A549 (cell line): ENCODE results near the gene PSMC4. TPM values are rescaled to one million over a fixed set of nuclear protein-coding genes. Genes with fewer than 3 reads are reported as not detected.

ENCODE experiments used
- BHLHE40 ChIP-seq: IDR thresholded peaks from 2 replicates; pipeline ENCODE4 v1.6.1; 2012; ENCODE audit warnings: low read depth, low read length, inconsistent platforms
- CEBPB ChIP-seq, 2 experiments: fragments of >200 bp in 1 of 2; sonication (Bioruptor Twin) in 1 of 2; formaldehyde crosslinking in 1 of 2; IDR thresholded peaks; 2 replicates each; pipeline ENCODE4 v1.6.1; 2012 to 2016
- CHD2 ChIP-seq: fragments of 150-350 bp; IDR thresholded peaks from 2 replicates; pipeline ENCODE4 v1.6.1; 2014; ENCODE audit warnings: low read length; ENCODE audit not compliant: partially characterized antibody
- CHD4 ChIP-seq: fragments of 200-600 bp; sonication (generic); IDR thresholded peaks from 2 replicates; pipeline ENCODE4 v1.6.1; 2016; ENCODE audit warnings: antibody characterized with exemption, mild to moderate bottlenecking, borderline replicate concordance
- EHF ChIP-seq: fragments of 250-450 bp; sonication (Bioruptor Pico); IDR thresholded peaks from 2 replicates; pipeline ENCODE4 v1.5.0; 2020; ENCODE audit warnings: mild to moderate bottlenecking
- EP300 ChIP-seq, 2 experiments: fragments of >200 bp; sonication (Bioruptor Twin); formaldehyde crosslinking; IDR thresholded peaks; 2 replicates in 1 of 2; 3 replicates in 1 of 2; pipeline ENCODE4 v1.6.1; 2016 to 2017
- FOSL2 ChIP-seq, 2 experiments: fragments of 450-650 bp in 1 of 2; fragments of >200 bp in 1 of 2; sonication (Bioruptor Twin) in 1 of 2; formaldehyde crosslinking; IDR thresholded peaks; 2 replicates each; pipeline versions ENCODE4 v1.5.0 to v1.6.1; 2016 to 2020; ENCODE audit warnings: mild to moderate bottlenecking in 1 of 2, moderate library complexity in 1 of 2
- HDAC2 ChIP-seq: fragments of 200-600 bp; sonication (generic); IDR thresholded peaks from 2 replicates; pipeline ENCODE4 v1.6.1; 2016
- HEYL ChIP-seq: fragments of 250-450 bp; sonication (Bioruptor Pico); IDR thresholded peaks from 2 replicates; pipeline ENCODE4 v1.8.0; 2021; ENCODE audit warnings: mild to moderate bottlenecking, moderate library complexity
- HOXA7 ChIP-seq: fragments of 250-450 bp; sonication (Bioruptor Pico); IDR thresholded peaks from 2 replicates; pipeline ENCODE4 v1.5.0; 2020; ENCODE audit warnings: mild to moderate bottlenecking, moderate library complexity
- JUN ChIP-seq, 2 experiments: fragments of >200 bp; sonication (Bioruptor Twin); formaldehyde crosslinking; IDR thresholded peaks; 2 replicates in 1 of 2; 3 replicates in 1 of 2; pipeline ENCODE4 v1.6.1; 2016 to 2017
- KDM1A ChIP-seq: fragments of 200-600 bp; sonication (generic); IDR thresholded peaks from 2 replicates; pipeline ENCODE4 v1.6.1; 2016; ENCODE audit warnings: low read depth, mild to moderate bottlenecking
- KDM5A ChIP-seq: fragments of 200-600 bp; sonication (generic); IDR thresholded peaks from 2 replicates; pipeline ENCODE4 v1.6.1; 2016; ENCODE audit warnings: antibody characterized with exemption, mild to moderate bottlenecking
- MAZ ChIP-seq: fragments of 150-350 bp; IDR thresholded peaks from 2 replicates; pipeline ENCODE4 v1.6.1; 2014; ENCODE audit warnings: antibody characterized with exemption, low read depth, low read length, borderline replicate concordance
- NPAS2 ChIP-seq: fragments of 250-450 bp; sonication (Bioruptor Pico); IDR thresholded peaks from 2 replicates; pipeline ENCODE4 v1.8.0; 2022; ENCODE audit warnings: mild to moderate bottlenecking, moderate library complexity, borderline replicate concordance
- PHF8 ChIP-seq: fragments of 200-600 bp; sonication (generic); IDR thresholded peaks from 2 replicates; pipeline ENCODE4 v1.6.1; 2016; ENCODE audit warnings: low read depth, mild to moderate bottlenecking, antibody characterized with exemption, moderate library complexity, borderline replicate concordance
- POLR2A ChIP-seq: IDR thresholded peaks from 2 replicates; pipeline ENCODE4 v1.6.1; 2012; ENCODE audit warnings: mild to moderate bottlenecking, low read length
- RARB ChIP-seq: fragments of 250-450 bp; sonication (Bioruptor Pico); IDR thresholded peaks from 2 replicates; pipeline ENCODE4 v1.8.0; 2021; ENCODE audit warnings: mild to moderate bottlenecking, moderate library complexity
- SMC3 ChIP-seq: fragments of >200 bp; sonication (Bioruptor Twin); formaldehyde crosslinking; IDR thresholded peaks from 3 replicates; pipeline ENCODE4 v1.6.1; 2018; ENCODE audit warnings: inconsistent platforms
- SREBF2 ChIP-seq: fragments of 450-650 bp; IDR thresholded peaks from 2 replicates; pipeline ENCODE4 v1.6.1; 2014; ENCODE audit warnings: mild to moderate bottlenecking, moderate library complexity
- TFCP2L1 ChIP-seq: fragments of 250-450 bp; sonication (Bioruptor Pico); IDR thresholded peaks from 2 replicates; pipeline ENCODE4 v1.5.0; 2021; ENCODE audit warnings: mild to moderate bottlenecking
- TP53 ChIP-seq: fragments of 250-450 bp; sonication (Bioruptor Pico); IDR thresholded peaks from 2 replicates; pipeline ENCODE4 v1.5.0; 2021; ENCODE audit warnings: mild to moderate bottlenecking, moderate library complexity
- ZFP36 ChIP-seq: fragments of 450-650 bp; IDR thresholded peaks from 2 replicates; pipeline ENCODE4 v1.6.1; 2014; ENCODE audit warnings: borderline replicate concordance; ENCODE audit not compliant: partially characterized antibody
- ZNF302 ChIP-seq: fragments of 250-450 bp; sonication (Bioruptor Pico); IDR thresholded peaks from 2 replicates; pipeline ENCODE4 v1.9.0; 2021; ENCODE audit warnings: inconsistent platforms, mild to moderate bottlenecking, moderate library complexity
- polyA plus RNA-seq, 4 experiments: library from polyadenylated mRNA; depleted of rRNA in 3 of 4; stranded (reverse); fragments of >200 nt; fragmentation: RNase III in 1 of 4; extraction: RNeasy Plus Mini Kit Qiagen cat#74134 plus additional on column Dnase treatment in 1 of 4; gene quantifications; 2 replicates in 3 of 4; 3 replicates in 1 of 4; pipeline ENCODE4 v1.2.3, GENCODE V29; 2011 to 2017
- TF ChIP-seq, protein P1 (sequence below): fragments of >200 bp; sonication (Bioruptor Twin); formaldehyde crosslinking; IDR thresholded peaks from 2 replicates; pipeline ENCODE4 v1.6.1; 2016
- TF ChIP-seq, protein P2 (sequence below): IDR thresholded peaks from 2 replicates; pipeline ENCODE4 v1.6.1; 2012
- TF ChIP-seq, protein P3 (sequence below): fragments of 250-450 bp; sonication (Bioruptor Pico); IDR thresholded peaks from 2 replicates; pipeline ENCODE4 v1.5.0; 2020; ENCODE audit warnings: low read depth, mild to moderate bottlenecking, moderate library complexity
- TF ChIP-seq, protein P4 (sequence below): IDR thresholded peaks from 2 replicates; pipeline ENCODE4 v1.6.1; 2012
- TF ChIP-seq, protein P5 (sequence below): fragments of 150-350 bp; IDR thresholded peaks from 2 replicates; pipeline ENCODE4 v1.6.1; 2014; ENCODE audit warnings: low read depth, mild to moderate bottlenecking, low read length
- TF ChIP-seq, protein P6 (sequence below): fragments of 450-650 bp; IDR thresholded peaks from 2 replicates; pipeline ENCODE4 v1.6.1; 2014; ENCODE audit warnings: antibody characterized with exemption

PSMC4 gene
- polyA plus RNA-seq, 2 of the 4 experiments (the other 2 are of a cell fraction), result 192 to 284 TPM

DNA sequence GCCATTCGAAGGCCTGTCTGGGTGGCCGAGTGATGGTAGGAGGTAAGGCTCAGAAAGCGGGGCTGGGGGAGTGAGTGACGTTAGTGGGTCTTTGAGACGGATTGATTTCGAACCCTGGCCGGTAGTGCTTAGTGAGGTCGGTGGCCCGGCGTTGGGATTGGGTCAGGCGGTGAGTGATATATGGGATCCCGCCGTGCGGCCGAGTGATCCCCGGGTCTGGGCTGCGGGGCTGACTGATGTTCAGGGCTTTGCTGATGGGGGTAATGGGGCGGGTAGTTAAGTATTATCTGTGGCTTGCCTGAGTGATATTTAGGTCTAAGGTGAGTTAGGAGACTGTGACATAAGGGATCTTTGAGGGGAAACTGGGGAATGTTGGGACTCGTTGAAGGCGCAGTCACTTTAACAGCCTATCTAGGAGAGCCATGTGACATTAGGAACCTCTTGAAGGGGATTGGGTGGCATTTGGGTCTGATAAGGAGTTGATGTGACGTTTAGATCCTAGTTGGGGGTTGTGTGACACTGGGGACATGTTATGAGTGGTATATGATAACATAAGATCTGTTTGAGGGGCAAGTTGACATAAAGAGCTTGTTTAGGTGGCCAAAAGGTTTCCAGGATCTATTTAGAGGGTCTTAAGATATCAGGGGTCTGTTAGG is 543 bp downstream of the PSMC4 start (continued):
- no peak for TF ChIP-seq SMC3
- TF ChIP-seq BHLHE40, result no peak
- TF ChIP-seq CHD2, result no peak
- peak; percentile 6; the same call in 1 of the 2 replicates for TF ChIP-seq KDM5A
- TF ChIP-seq HOXA7 (CRISPR knock-in tag), result no peak
- 0 out of 2 replicates have a peak, but pooled peaks have one; percentile 0 for TF ChIP-seq RARB (CRISPR knock-in tag)
- TF ChIP-seq CHD4, result no peak
- no peak for TF ChIP-seq KDM1A
- TF ChIP-seq, protein P1, sequence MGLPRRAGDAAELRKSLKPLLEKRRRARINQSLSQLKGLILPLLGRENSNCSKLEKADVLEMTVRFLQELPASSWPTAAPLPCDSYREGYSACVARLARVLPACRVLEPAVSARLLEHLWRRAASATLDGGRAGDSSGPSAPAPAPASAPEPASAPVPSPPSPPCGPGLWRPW, result no peak
- TF ChIP-seq JUN (IDR thresholded peaks at IDR 0.05), result no peak
- TF ChIP-seq NPAS2 (CRISPR knock-in tag), result no peak
- TF ChIP-seq MAZ, result no peak
- TF ChIP-seq, protein P2, sequence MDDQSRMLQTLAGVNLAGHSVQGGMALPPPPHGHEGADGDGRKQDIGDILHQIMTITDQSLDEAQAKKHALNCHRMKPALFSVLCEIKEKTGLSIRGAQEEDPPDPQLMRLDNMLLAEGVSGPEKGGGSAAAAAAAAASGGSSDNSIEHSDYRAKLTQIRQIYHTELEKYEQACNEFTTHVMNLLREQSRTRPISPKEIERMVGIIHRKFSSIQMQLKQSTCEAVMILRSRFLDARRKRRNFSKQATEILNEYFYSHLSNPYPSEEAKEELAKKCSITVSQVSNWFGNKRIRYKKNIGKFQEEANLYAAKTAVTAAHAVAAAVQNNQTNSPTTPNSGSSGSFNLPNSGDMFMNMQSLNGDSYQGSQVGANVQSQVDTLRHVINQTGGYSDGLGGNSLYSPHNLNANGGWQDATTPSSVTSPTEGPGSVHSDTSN, result 0 out of 2 replicates have a peak, but pooled peaks have one; percentile 47
- TF ChIP-seq, protein P3, sequence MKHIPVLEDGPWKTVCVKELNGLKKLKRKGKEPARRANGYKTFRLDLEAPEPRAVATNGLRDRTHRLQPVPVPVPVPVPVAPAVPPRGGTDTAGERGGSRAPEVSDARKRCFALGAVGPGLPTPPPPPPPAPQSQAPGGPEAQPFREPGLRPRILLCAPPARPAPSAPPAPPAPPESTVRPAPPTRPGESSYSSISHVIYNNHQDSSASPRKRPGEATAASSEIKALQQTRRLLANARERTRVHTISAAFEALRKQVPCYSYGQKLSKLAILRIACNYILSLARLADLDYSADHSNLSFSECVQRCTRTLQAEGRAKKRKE (CRISPR knock-in tag), result no peak
- TF ChIP-seq, protein P4, sequence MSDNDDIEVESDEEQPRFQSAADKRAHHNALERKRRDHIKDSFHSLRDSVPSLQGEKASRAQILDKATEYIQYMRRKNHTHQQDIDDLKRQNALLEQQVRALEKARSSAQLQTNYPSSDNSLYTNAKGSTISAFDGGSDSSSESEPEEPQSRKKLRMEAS, result no peak
- TF ChIP-seq TP53 (CRISPR knock-in tag), result no peak
- TF ChIP-seq, protein P5, sequence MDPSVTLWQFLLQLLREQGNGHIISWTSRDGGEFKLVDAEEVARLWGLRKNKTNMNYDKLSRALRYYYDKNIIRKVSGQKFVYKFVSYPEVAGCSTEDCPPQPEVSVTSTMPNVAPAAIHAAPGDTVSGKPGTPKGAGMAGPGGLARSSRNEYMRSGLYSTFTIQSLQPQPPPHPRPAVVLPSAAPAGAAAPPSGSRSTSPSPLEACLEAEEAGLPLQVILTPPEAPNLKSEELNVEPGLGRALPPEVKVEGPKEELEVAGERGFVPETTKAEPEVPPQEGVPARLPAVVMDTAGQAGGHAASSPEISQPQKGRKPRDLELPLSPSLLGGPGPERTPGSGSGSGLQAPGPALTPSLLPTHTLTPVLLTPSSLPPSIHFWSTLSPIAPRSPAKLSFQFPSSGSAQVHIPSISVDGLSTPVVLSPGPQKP, result no peak
- 0 out of 2 replicates have a peak, but pooled peaks have one; percentile 46 for TF ChIP-seq HDAC2
- no peak for TF ChIP-seq HEYL
- TF ChIP-seq EP300 (IDR thresholded peaks at IDR 0.05), result no peak
- TF ChIP-seq POLR2A, result no peak
- peak; percentile 8; the same call in 1 of the 2 replicates for TF ChIP-seq PHF8
- no peak for TF ChIP-seq ZNF302 (CRISPR knock-in tag)
- TF ChIP-seq, protein P6, sequence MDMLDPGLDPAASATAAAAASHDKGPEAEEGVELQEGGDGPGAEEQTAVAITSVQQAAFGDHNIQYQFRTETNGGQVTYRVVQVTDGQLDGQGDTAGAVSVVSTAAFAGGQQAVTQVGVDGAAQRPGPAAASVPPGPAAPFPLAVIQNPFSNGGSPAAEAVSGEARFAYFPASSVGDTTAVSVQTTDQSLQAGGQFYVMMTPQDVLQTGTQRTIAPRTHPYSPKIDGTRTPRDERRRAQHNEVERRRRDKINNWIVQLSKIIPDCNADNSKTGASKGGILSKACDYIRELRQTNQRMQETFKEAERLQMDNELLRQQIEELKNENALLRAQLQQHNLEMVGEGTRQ, result no peak
- no peak for TF ChIP-seq FOSL2 (IDR thresholded peaks at IDR 0.05)
- TF ChIP-seq FOSL2 (CRISPR knock-in tag; IDR thresholded peaks at IDR 0.05), result no peak
- TF ChIP-seq SREBF2, result no peak
- no peak for TF ChIP-seq ZFP36
- TF ChIP-seq CEBPB (IDR thresholded peaks at IDR 0.05), result no peak
- peak; percentile 26; the same call in 1 of the 2 replicates for TF ChIP-seq TFCP2L1
- TF ChIP-seq EHF, result no peak
